DND-41 (cell line): Measurements from ENCODE around the gene KRT12.

Source experiments
- ATAC-seq: fragments of 200-7000 bp; cut with Tn5 transposase; 3 replicates; pipeline ENCODE4 v1.9.1; 2021; ENCODE audit warnings: low read depth; ENCODE audit not compliant: insufficient read depth
- DNase-seq: peaks from one replicate; pipeline ENCODE4 v3.0.0-alpha.2; 2020
- H2AFZ ChIP-seq: 2 replicates; pipeline ENCODE4 v1.6.0; 2012; ENCODE audit warnings: low read depth, low read length
- H3K27ac ChIP-seq: 2 replicates; pipeline ENCODE4 v1.5.1; 2012; ENCODE audit warnings: low read length, inconsistent platforms
- H3K27me3 ChIP-seq: fragments of 200-600 bp; sonication (generic); 2 replicates; pipeline ENCODE4 v1.6.0; 2012; ENCODE audit warnings: low read length, mild to moderate bottlenecking, inconsistent platforms; ENCODE audit not compliant: insufficient read depth, poor library complexity
- H3K36me3 ChIP-seq: 2 replicates; pipeline ENCODE4 v1.5.1; 2012; ENCODE audit warnings: low read length, inconsistent platforms; ENCODE audit not compliant: insufficient read depth
- H3K4me1 ChIP-seq: 2 replicates; pipeline ENCODE4 v1.5.1; 2012; ENCODE audit warnings: mild to moderate bottlenecking, low read length; ENCODE audit not compliant: insufficient read depth
- H3K4me2 ChIP-seq: 2 replicates; pipeline ENCODE4 v1.6.0; 2012; ENCODE audit warnings: mild to moderate bottlenecking, moderate library complexity, low read length, inconsistent platforms; ENCODE audit not compliant: insufficient read depth
- H3K4me3 ChIP-seq, 2 experiments: fragments of 200-600 bp in 1 of 2; shearing (Covaris generic) in 1 of 2; 2 replicates each; pipeline ENCODE4 v1.5.1; 2012 to 2016; ENCODE audit warnings: inconsistent platforms in 2 of 2, low read length in 2 of 2, mild to moderate bottlenecking in 2 of 2, low read depth in 1 of 2, moderate library complexity in 1 of 2
- H3K79me2 ChIP-seq: 2 replicates; pipeline ENCODE4 v1.6.0; 2012; ENCODE audit warnings: low read length, inconsistent platforms; ENCODE audit not compliant: insufficient read depth
- H3K9ac ChIP-seq: 2 replicates; pipeline ENCODE4 v1.6.0; 2012; ENCODE audit warnings: low read depth, mild to moderate bottlenecking, inconsistent platforms, low read length, moderate library complexity
- H3K9me3 ChIP-seq: 2 replicates; pipeline ENCODE4 v1.5.1; 2012; ENCODE audit warnings: low read length, moderate library complexity, mild to moderate bottlenecking, inconsistent platforms; ENCODE audit not compliant: insufficient read depth, severe bottlenecking
- H4K20me1 ChIP-seq: 2 replicates; pipeline ENCODE4 v1.6.0; 2012; ENCODE audit warnings: low read length; ENCODE audit not compliant: insufficient read depth
- CTCF ChIP-seq: IDR thresholded peaks from 2 replicates; pipeline ENCODE4 v1.5.1; 2012; ENCODE audit warnings: borderline replicate concordance, low read length, moderate library complexity, mild to moderate bottlenecking; ENCODE audit not compliant: poor library complexity, severe bottlenecking; ENCODE audit errors: extremely low read depth
- EZH2 ChIP-seq: IDR thresholded peaks from 3 replicates; pipeline ENCODE4 v1.6.1; 2012; ENCODE audit warnings: borderline replicate concordance, low read depth, mild to moderate bottlenecking, moderate library complexity, low read length, inconsistent platforms; ENCODE audit not compliant: severe bottlenecking

The KRT12 gene

GRCh38 chr17:40833882-40834281 lies 33.1 kb downstream of the KRT12 start:
- Histone ChIP-seq H3K27ac (no peak overlapping the region), H3K36me3 (peaks cover 6% of the 10 kb centered on the region; the same call in 1 of the 2 replicates), H3K4me3 (no peak overlapping the region), H4K20me1 (no peaks in the 10 kb centered on the region), H3K4me1 (no peaks in the 10 kb centered on the region), H3K27me3 (no peaks in the 10 kb centered on the region), H3K79me2 (no peaks in the 10 kb centered on the region), H3K4me2 (no peak overlapping the region), H2AFZ (no peak overlapping the region), H3K9ac (no peak overlapping the region), H3K9me3 (no peaks in the 10 kb centered on the region)
- ATAC-seq (no peak), DNase-seq (no peak)
- TF ChIP-seq EZH2 (no peak), CTCF (no peak)

- DNase-seq (no peak), ATAC-seq (no peak)
- TF ChIP-seq CTCF (no peak), EZH2 (no peak)
- no peaks in the 10 kb centered on the region for H3K9me3 ChIP-seq
- H4K20me1 ChIP-seq = no peaks in the 10 kb centered on the region
- no peak overlapping the region for H2AFZ ChIP-seq
- H3K4me3 ChIP-seq = no peak overlapping the region
- no peaks in the 10 kb centered on the region for H3K79me2 ChIP-seq
- H3K4me1 ChIP-seq = no peaks in the 10 kb centered on the region
- H3K4me2 ChIP-seq = no peak overlapping the region
- H3K27ac ChIP-seq = no peak overlapping the region
- no peaks in the 10 kb centered on the region for H3K27me3 ChIP-seq
- H3K36me3 ChIP-seq = peaks cover 6% of the 10 kb centered on the region; the same call in 1 of the 2 replicates
- H3K9ac ChIP-seq = no peak overlapping the region
These were observed 34.2 kb downstream of the KRT12 start for GRCh38 chr17:40832840-40833239.

- Histone ChIP-seq H3K4me2 (no peak overlapping the region), H3K79me2 (0 out of 2 replicates have a peak, but pooled peaks cover 2% of the 10 kb centered on the region), H3K36me3 (peaks cover 6% of the 10 kb centered on the region; the same call in 1 of the 2 replicates), H3K4me3 (no peak overlapping the region), H2AFZ (no peak overlapping the region), H3K9me3 (no peaks in the 10 kb centered on the region), H3K9ac (no peak overlapping the region), H3K27me3 (no peaks in the 10 kb centered on the region), H3K4me1 (no peaks in the 10 kb centered on the region; the same call in 1 of the 2 replicates), H3K27ac (no peak overlapping the region), H4K20me1 (no peaks in the 10 kb centered on the region)
- TF ChIP-seq EZH2 = no peak
- TF ChIP-seq CTCF = no peak
- DNase-seq (no peak), ATAC-seq (no peak)
These were observed 36.8 kb downstream of the KRT12 start for GRCh38 chr17:40830085-40830776.
